Adrenal gland (tissue), 12 donors: Measurements from ENCODE around the gene CCNY. TPM values are rescaled to one million over a fixed set of nuclear protein-coding genes. Genes with fewer than 3 reads are reported as not detected.

ENCODE experiments used
- DNase-seq, 7 donors: peaks; one replicate each; pipeline ENCODE4 v3.0.0-alpha.2; 2019 to 2020
- H3K27ac ChIP-seq, 5 donors: fragments of 200-600 bp; sonication (generic) in 4 of 5; 1 replicate in 3 of 5; 2 replicates in 2 of 5; pipeline versions ENCODE4 v1.5.1 to v1.8.0; 2016 to 2020; ENCODE audit warnings: mild to moderate bottlenecking in 1 of 5
- H3K27me3 ChIP-seq: fragments of 200-600 bp; 2 replicates; pipeline ENCODE4 v1.8.0; 2021
- H3K36me3 ChIP-seq, 2 donors: fragments of 200-600 bp; replicated peaks in 1 of 2; 1 replicate in 1 of 2; 2 replicates in 1 of 2; pipeline versions ENCODE4 v1.5.1 to v1.8.0; 2018 to 2022
- H3K4me1 ChIP-seq, 2 donors: fragments of 200-600 bp; replicated peaks in 1 of 2; 1 replicate in 1 of 2; 2 replicates in 1 of 2; pipeline versions ENCODE4 v1.5.1 to v1.8.0; 2018 to 2021
- H3K4me3 ChIP-seq, 4 donors: fragments of 200-600 bp; sonication (generic) in 3 of 4; one replicate each; pipeline ENCODE4 v1.5.1; 2016 to 2018
- H3K9me3 ChIP-seq, 3 donors: fragments of 200-600 bp; sonication (generic) in 1 of 3; replicated peaks in 1 of 3; 1 replicate in 2 of 3; 2 replicates in 1 of 3; pipeline versions ENCODE4 v1.5.1 to v1.8.0; 2016 to 2021
- CTCF ChIP-seq, 6 experiments: fragments of 450-650 bp in 4 of 6; fragments of 200-600 bp in 2 of 6; sonication (generic) in 1 of 6; IDR thresholded peaks; 1 replicate in 5 of 6; 2 replicates in 1 of 6; pipeline versions ENCODE4 v1.5.1 to v1.8.0; 2016 to 2021; ENCODE audit warnings: antibody characterized with exemption in 6 of 6, mild to moderate bottlenecking in 2 of 6, moderate library complexity in 1 of 6
- POLR2A ChIP-seq, 2 donors: fragments of 450-650 bp; IDR thresholded peaks; one replicate each; pipeline ENCODE4 v1.6.1; 2017; ENCODE audit warnings: antibody characterized with exemption in 2 of 2, mild to moderate bottlenecking in 2 of 2, moderate library complexity in 1 of 2
- WGBS, 4 donors: extraction: QIAGEN DNeasy Blood & Tissue Kit in 2 of 4; methylation state at CpG; one replicate each; pipeline versions ENCODE4 v1.1.5 to v1.1.7; 2013 to 2017; 5-methylcytosine and 5-hydroxymethylcytosine counted together
- intact Hi-C, 2 donors: fragments of 100-400 bp; cut with DNase I; formaldehyde crosslinking; loops; one replicate each; pipeline versions ENCODE4 v1.14.1 to v1.15.0; 2022 to 2023
- polyA plus RNA-seq, 3 donors: library from polyadenylated mRNA; stranded (reverse); fragments of 200-250 nt in 2 of 3; fragments of 350-450 nt in 1 of 3; fragmentation: Illumina TruSeq in 1 of 3; extraction: RNeasy Lipid Tissue Mini Kit (QIAGEN cat#74804) in 1 of 3; gene quantifications; one replicate each; pipeline ENCODE4 v1.2.3, GENCODE V29; 2013 to 2014
- total RNA-seq, 9 donors: library from RNA; depleted of rRNA in 4 of 9; stranded (reverse); fragments of >200 nt in 4 of 9; fragments of 120-200 nt in 1 of 9; fragmentation: NEBNext Ultra II Directional in 1 of 9; extraction: Animal tissue kit (Norgen Biotek cat#: 25700) in 1 of 9; gene quantifications; one replicate each; pipeline versions ENCODE4 v1.1.0 to v1.2.4, GENCODE V29; 2013 to 2023
- donor health status: healthy with polysubstance abuse.
- donor health status: Bipolar disorder and iron deficiency.
- donor health status: DM: yes; HTN: yes; CAD: no.
- donor health status: DM: no; HTN: no; CAD: no.
- donor health status: DM: no; HTN: no; CAD: no.
- donor health status: DM: yes; HTN: yes; CAD: no.

CCNY gene
- total and polyA plus RNA-seq, 12 donors = 18.3 to 87.0 (median 45.2) TPM

- no peaks in the 10 kb centered on the region for H3K4me1 ChIP-seq
- H3K36me3 ChIP-seq = peaks cover 0 to 4% of the 10 kb centered on the region in 2 donors
- WGBS, 4 donors = 93 to 97% (median 96%) methylated on average over 3 of the region's 3 CpGs
- H3K27ac ChIP-seq = no peak overlapping the region
- intact Hi-C loops = no loop called here
- TF ChIP-seq POLR2A (IDR thresholded peaks at IDR 0.05) (no peak), CTCF (IDR thresholded peaks at IDR 0.05) (no peak)
- no peaks in the 10 kb centered on the region for H3K27me3 ChIP-seq
- no peak for DNase-seq
- no peak overlapping the region for H3K4me3 ChIP-seq
- H3K9me3 ChIP-seq = no peaks in the 10 kb centered on the region
Measured at GRCh38 chr10:35576730-35577129, 240.4 kb downstream of the CCNY start.

DNA sequence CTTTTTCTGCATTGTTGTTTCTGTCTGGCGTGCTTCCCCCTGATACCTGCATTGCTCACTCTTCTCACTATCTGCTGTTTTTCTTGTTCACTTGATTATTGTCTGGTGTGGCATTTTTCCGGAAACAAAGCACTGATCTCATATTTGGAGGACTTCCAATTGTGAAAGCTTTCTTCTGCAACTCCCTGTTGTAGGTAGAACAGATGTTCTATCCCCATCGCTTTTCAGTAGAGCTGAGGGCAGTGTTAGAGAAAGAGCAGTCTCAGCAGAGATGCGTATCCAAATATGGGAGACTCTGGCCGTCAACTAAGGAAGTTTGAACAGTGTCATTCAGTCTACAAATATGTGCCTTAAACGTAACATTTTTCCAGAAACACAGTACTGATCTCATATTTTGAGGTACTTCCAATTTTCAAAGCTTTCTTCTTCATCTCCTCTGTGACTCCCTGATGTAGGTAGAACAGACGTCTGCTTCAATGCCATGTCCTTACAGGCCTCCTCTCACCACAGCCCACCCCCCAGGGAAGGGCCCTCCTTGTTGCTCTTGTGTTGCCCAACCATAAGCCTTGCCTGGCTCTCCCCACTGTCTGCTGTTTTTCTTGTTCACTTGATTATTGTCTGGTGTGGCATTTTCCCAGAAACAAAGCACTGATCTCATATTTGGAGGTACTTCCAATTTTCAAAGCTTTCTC lies 241.8 kb downstream of the CCNY start:
- no peak for TF ChIP-seq POLR2A (IDR thresholded peaks at IDR 0.05)
- H3K36me3 ChIP-seq = no peaks in the 10 kb centered on the region
- no peaks in the 10 kb centered on the region for H3K9me3 ChIP-seq
- H3K4me3 ChIP-seq = no peak overlapping the region
- H3K27me3 ChIP-seq = no peaks in the 10 kb centered on the region
- no peak for DNase-seq
- no peak overlapping the region for H3K27ac ChIP-seq
- no peaks in the 10 kb centered on the region for H3K4me1 ChIP-seq
- intact Hi-C loops = no loop called here
- 58 to 70% (median 65%) methylated on average over 7 of the region's 7 CpGs for WGBS, 4 donors

DNA sequence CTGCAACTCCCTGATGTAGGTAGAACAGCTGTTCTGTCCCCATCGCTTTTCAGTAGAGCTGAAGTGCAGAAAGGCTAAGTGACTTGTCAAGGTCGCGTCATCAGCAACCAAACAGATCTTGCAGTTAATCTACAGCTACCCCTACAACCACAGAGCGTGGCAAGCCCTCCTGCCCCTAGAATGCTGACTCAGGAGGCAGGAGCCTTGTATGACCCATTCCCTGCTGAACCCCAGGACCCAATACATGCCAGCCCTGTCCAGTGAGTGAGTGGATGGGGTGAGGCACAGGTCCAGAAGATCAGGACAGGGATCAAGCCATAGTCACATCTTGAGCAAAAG lies 242.3 kb downstream of the CCNY start:
- 67 to 73% (median 71%) methylated on average over 4 of the region's 4 CpGs for WGBS, 4 donors

DNA sequence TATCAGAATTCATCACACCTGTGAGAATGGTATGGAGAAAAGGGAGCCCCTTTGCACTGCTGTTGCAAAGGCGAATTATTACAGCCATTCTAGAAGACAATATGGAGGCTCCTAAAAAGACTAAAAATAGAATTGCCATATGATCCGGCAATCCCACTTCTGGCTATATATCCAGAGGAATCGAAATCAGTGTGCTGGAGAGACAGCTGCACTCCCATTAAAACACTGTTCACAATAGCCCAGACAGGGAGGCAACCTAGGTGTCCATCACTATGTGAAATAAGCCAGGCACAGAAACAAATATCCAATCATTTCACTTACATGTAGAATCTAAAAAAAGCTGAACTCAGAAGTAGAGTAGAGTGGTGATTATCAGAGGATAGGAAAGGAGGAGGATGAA lies 242.8 kb downstream of the CCNY start:
- DNase-seq = no peak
- H3K9me3 ChIP-seq = no peaks in the 10 kb centered on the region
- no peaks in the 10 kb centered on the region for H3K27me3 ChIP-seq
- no peak overlapping the region for H3K27ac ChIP-seq
- TF ChIP-seq POLR2A (IDR thresholded peaks at IDR 0.05) (no peak), CTCF (IDR thresholded peaks at IDR 0.05) (no peak)
- H3K4me1 ChIP-seq = no peaks in the 10 kb centered on the region
- no peak overlapping the region for H3K4me3 ChIP-seq
- intact Hi-C loops = no loop called here
- 77 to 85% (median 80%) methylated on average over 3 of the region's 3 CpGs for WGBS, 4 donors
- H3K36me3 ChIP-seq = no peaks in the 10 kb centered on the region

More for the DNA sequence above, 242.3 kb downstream of the CCNY start:
- no peaks in the 10 kb centered on the region for H3K9me3 ChIP-seq
- no peak for TF ChIP-seq POLR2A (IDR thresholded peaks at IDR 0.05)
- no peak for TF ChIP-seq CTCF (IDR thresholded peaks at IDR 0.05)
- intact Hi-C loops = no loop called here
- H3K4me1 ChIP-seq = no peaks in the 10 kb centered on the region
- H3K27me3 ChIP-seq = no peaks in the 10 kb centered on the region
- no peak overlapping the region for H3K27ac ChIP-seq
- no peak overlapping the region for H3K4me3 ChIP-seq
- no peak for DNase-seq
- H3K36me3 ChIP-seq = no peaks in the 10 kb centered on the region
